Activated T-cell treated with anti-CD3 and anti-CD28 coated beads, Interleukin-2, amount 50 U/mL, for 24 hours (primary cell): ENCODE results near the gene FAM124B.
"Not testable (repeated sequence)": the region's sequence is repeated elsewhere in the genome, so short reads cannot be mapped to it uniquely, and the experiment has no call there.

ENCODE experiments used
- DNase-seq: peaks from one replicate; pipeline ENCODE4 v3.0.0-alpha.2; 2020
- H3K27ac Mint-ChIP-seq: 2 replicates; pipeline ENCODE4 v1.8.0; 2020; ENCODE audit warnings: mild to moderate bottlenecking, mixed read lengths
- H3K27me3 Mint-ChIP-seq: 2 replicates; pipeline ENCODE4 v1.8.0; 2020; ENCODE audit warnings: mixed read lengths
- H3K36me3 Mint-ChIP-seq: 2 replicates; pipeline ENCODE4 v1.8.0; 2020; ENCODE audit warnings: low read depth, mixed read lengths
- H3K4me1 Mint-ChIP-seq: 2 replicates; pipeline ENCODE4 v1.8.0; 2020; ENCODE audit warnings: low read depth, mixed read lengths
- H3K4me3 Mint-ChIP-seq: 2 replicates; pipeline ENCODE4 v1.8.0; 2020; ENCODE audit warnings: mild to moderate bottlenecking, moderate library complexity, mixed read lengths
- H3K9me3 Mint-ChIP-seq: 2 replicates; pipeline ENCODE4 v1.8.0; 2020; ENCODE audit warnings: mixed read lengths

FAM124B gene

GRCh38 chr2:224404796-224405195 lies 2.9 kb upstream of the FAM124B start:
- Mint-ChIP-seq H3K36me3 (no peaks in the 10 kb centered on the region), H3K4me3 (no peak overlapping the region), H3K4me1 (peaks cover 5% of the 10 kb centered on the region), H3K27me3 (peaks cover 10% of the 10 kb centered on the region), H3K9me3 (peaks cover 2% of the 10 kb centered on the region), H3K27ac (no peak overlapping the region)
- no peak for DNase-seq

- H3K4me3 Mint-ChIP-seq, result no peak overlapping the region
- H3K27ac Mint-ChIP-seq, result no peak overlapping the region
- H3K4me1 Mint-ChIP-seq, result peaks cover 5% of the 10 kb centered on the region
- no peaks in the 10 kb centered on the region for H3K36me3 Mint-ChIP-seq
- peaks cover 10% of the 10 kb centered on the region for H3K27me3 Mint-ChIP-seq
- peaks cover 2% of the 10 kb centered on the region for H3K9me3 Mint-ChIP-seq
- DNase-seq, result no peak
Observed at GRCh38 chr2:224403657-224404056, 1.8 kb upstream of the FAM124B start.

- H3K9me3 Mint-ChIP-seq, result no peaks in the 10 kb centered on the region
- no peak for DNase-seq
- peaks cover 2% of the 10 kb centered on the region for H3K4me1 Mint-ChIP-seq
- no peak overlapping the region for H3K4me3 Mint-ChIP-seq
- H3K27ac Mint-ChIP-seq, result no peak overlapping the region
- no peaks in the 10 kb centered on the region for H3K36me3 Mint-ChIP-seq
- H3K27me3 Mint-ChIP-seq, result peaks cover 3% of the 10 kb centered on the region
Observed at GRCh38 chr2:224400886-224401632, 848 bp downstream of the FAM124B start.

- no peaks in the 10 kb centered on the region for H3K36me3 Mint-ChIP-seq
- DNase-seq, result no peak
- peaks cover 2% of the 10 kb centered on the region for H3K4me1 Mint-ChIP-seq
- no peaks in the 10 kb centered on the region for H3K9me3 Mint-ChIP-seq
- no peak overlapping the region for H3K27ac Mint-ChIP-seq
- H3K4me3 Mint-ChIP-seq, result no peak overlapping the region
- H3K27me3 Mint-ChIP-seq, result peaks cover 5% of the 10 kb centered on the region
Observed at GRCh38 chr2:224400174-224400810, 1.6 kb downstream of the FAM124B start.

- Mint-ChIP-seq H3K36me3 (no peaks in the 10 kb centered on the region), H3K27ac (no peak overlapping the region), H3K9me3 (no peaks in the 10 kb centered on the region), H3K4me3 (no peak overlapping the region), H3K4me1 (peaks cover 2% of the 10 kb centered on the region), H3K27me3 (peaks cover 5% of the 10 kb centered on the region)
- DNase-seq, result no peak
Observed at GRCh38 chr2:224398289-224398688, 3.6 kb downstream of the FAM124B start.

GRCh38 chr2:224397100-224397499 lies 4.8 kb downstream of the FAM124B start:
- not testable (repeated sequence) for H3K4me1 Mint-ChIP-seq, H3K27ac Mint-ChIP-seq, H3K9me3 Mint-ChIP-seq, DNase-seq, H3K4me3 Mint-ChIP-seq, H3K36me3 Mint-ChIP-seq, H3K27me3 Mint-ChIP-seq

GRCh38 chr2:224395620-224396390 lies 6.1 kb downstream of the FAM124B start:
- no peaks in the 10 kb centered on the region for H3K9me3 Mint-ChIP-seq
- no peaks in the 10 kb centered on the region for H3K36me3 Mint-ChIP-seq
- no peaks in the 10 kb centered on the region for H3K4me1 Mint-ChIP-seq
- peaks cover 3% of the 10 kb centered on the region for H3K27me3 Mint-ChIP-seq
- no peak for DNase-seq
- no peak overlapping the region for H3K4me3 Mint-ChIP-seq
- no peak overlapping the region for H3K27ac Mint-ChIP-seq

GRCh38 chr2:224393157-224393872 lies 8.6 kb downstream of the FAM124B start:
- Mint-ChIP-seq H3K4me3 (no peak overlapping the region), H3K27me3 (peaks cover 6% of the 10 kb centered on the region), H3K9me3 (no peaks in the 10 kb centered on the region), H3K27ac (no peak overlapping the region), H3K4me1 (no peaks in the 10 kb centered on the region), H3K36me3 (no peaks in the 10 kb centered on the region)
- no peak for DNase-seq

GRCh38 chr2:224392545-224392944 lies 9.4 kb downstream of the FAM124B start:
- DNase-seq, result no peak

GRCh38 chr2:224389317-224389716 lies 12.6 kb downstream of the FAM124B start:
- peaks cover 10% of the 10 kb centered on the region for H3K27me3 Mint-ChIP-seq

More at GRCh38 chr2:224392545-224392944, 9.4 kb downstream of the FAM124B start:
- no peaks in the 10 kb centered on the region for H3K9me3 Mint-ChIP-seq
- no peak overlapping the region for H3K4me3 Mint-ChIP-seq
- H3K27me3 Mint-ChIP-seq, result peaks cover 10% of the 10 kb centered on the region
- no peaks in the 10 kb centered on the region for H3K4me1 Mint-ChIP-seq
- H3K27ac Mint-ChIP-seq, result no peak overlapping the region
- H3K36me3 Mint-ChIP-seq, result no peaks in the 10 kb centered on the region

GRCh38 chr2:224386876-224387275 lies 15.0 kb downstream of the FAM124B start:
- H3K4me3 Mint-ChIP-seq, result no peak overlapping the region
- H3K36me3 Mint-ChIP-seq, result no peaks in the 10 kb centered on the region
- no peak overlapping the region for H3K27ac Mint-ChIP-seq
- DNase-seq, result no peak
- no peaks in the 10 kb centered on the region for H3K4me1 Mint-ChIP-seq
- H3K27me3 Mint-ChIP-seq, result peaks cover 10% of the 10 kb centered on the region
- no peaks in the 10 kb centered on the region for H3K9me3 Mint-ChIP-seq

More at GRCh38 chr2:224389317-224389716, 12.6 kb downstream of the FAM124B start:
- Mint-ChIP-seq H3K9me3 (no peaks in the 10 kb centered on the region), H3K27ac (no peak overlapping the region), H3K36me3 (no peaks in the 10 kb centered on the region), H3K4me1 (no peaks in the 10 kb centered on the region), H3K4me3 (no peak overlapping the region)
- DNase-seq, result no peak

- Mint-ChIP-seq H3K27me3 (peaks cover 4% of the 10 kb centered on the region), H3K9me3 (no peaks in the 10 kb centered on the region), H3K4me3 (no peak overlapping the region), H3K4me1 (no peaks in the 10 kb centered on the region), H3K27ac (no peak overlapping the region), H3K36me3 (no peaks in the 10 kb centered on the region)
- DNase-seq, result no peak
Observed at GRCh38 chr2:224382973-224383555, 18.8 kb downstream of the FAM124B start.

- not testable (repeated sequence) for H3K4me1 Mint-ChIP-seq, H3K9me3 Mint-ChIP-seq, DNase-seq, H3K4me3 Mint-ChIP-seq, H3K36me3 Mint-ChIP-seq, H3K27me3 Mint-ChIP-seq, H3K27ac Mint-ChIP-seq
Observed at GRCh38 chr2:224382280-224382647, 19.6 kb downstream of the FAM124B start.
